ENCODE measurements around the gene SAGE1.

DNA sequence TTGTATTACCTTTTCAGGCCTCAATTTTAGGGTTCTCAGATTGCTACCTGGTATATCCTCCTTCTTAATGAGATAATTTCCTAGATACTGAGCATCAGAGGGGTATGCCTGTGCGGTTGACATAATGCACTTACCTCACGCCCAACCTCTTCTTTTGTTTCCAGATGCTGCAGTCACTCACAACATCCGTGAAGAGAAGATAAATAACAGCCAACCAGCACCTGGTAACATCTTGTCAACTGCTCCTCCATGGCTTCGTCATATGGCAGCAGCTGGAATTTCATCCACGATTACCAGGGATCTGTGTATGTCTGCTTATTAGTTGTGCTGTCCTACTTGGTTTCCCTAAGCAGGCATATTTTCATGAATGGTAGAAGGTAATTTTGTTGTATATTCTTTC lies 16.7 kb downstream of the SAGE1 start:
- TF ChIP-seq, protein P1, sequence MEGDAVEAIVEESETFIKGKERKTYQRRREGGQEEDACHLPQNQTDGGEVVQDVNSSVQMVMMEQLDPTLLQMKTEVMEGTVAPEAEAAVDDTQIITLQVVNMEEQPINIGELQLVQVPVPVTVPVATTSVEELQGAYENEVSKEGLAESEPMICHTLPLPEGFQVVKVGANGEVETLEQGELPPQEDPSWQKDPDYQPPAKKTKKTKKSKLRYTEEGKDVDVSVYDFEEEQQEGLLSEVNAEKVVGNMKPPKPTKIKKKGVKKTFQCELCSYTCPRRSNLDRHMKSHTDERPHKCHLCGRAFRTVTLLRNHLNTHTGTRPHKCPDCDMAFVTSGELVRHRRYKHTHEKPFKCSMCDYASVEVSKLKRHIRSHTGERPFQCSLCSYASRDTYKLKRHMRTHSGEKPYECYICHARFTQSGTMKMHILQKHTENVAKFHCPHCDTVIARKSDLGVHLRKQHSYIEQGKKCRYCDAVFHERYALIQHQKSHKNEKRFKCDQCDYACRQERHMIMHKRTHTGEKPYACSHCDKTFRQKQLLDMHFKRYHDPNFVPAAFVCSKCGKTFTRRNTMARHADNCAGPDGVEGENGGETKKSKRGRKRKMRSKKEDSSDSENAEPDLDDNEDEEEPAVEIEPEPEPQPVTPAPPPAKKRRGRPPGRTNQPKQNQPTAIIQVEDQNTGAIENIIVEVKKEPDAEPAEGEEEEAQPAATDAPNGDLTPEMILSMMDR (IDR thresholded peaks at IDR 0.05), result no peak
- TF ChIP-seq EZH2 (IDR thresholded peaks at IDR 0.05), result no peak
- TF ChIP-seq EZH2phosphoT487 (IDR thresholded peaks at IDR 0.05), result no peak

Data from neural progenitor cell (in vitro differentiated cells).